RPMI7951 (cell line): Measurements from ENCODE around the gene ANTXRL. TPM values are rescaled to one million over a fixed set of nuclear protein-coding genes. Genes with fewer than 3 reads are reported as not detected.
A peak's percentile ranks its signal among the peaks of the same experiment; 100 is the strongest.
"Not testable (repeated sequence)": the region's sequence is repeated elsewhere in the genome, so short reads cannot be mapped to it uniquely, and the experiment has no call there.

ENCODE experiments used
- DNase-seq: peaks from one replicate; pipeline ENCODE4 v3.0.0-alpha.2; 2012; ENCODE audit warnings: low read depth
- total RNA-seq: library from RNA; depleted of rRNA; stranded (reverse); fragments of >200 nt; shearing (Covaris generic); gene quantifications from 2 replicates; pipeline ENCODE4 v1.2.3, GENCODE V29; 2014

Gene ANTXRL
- total RNA-seq, 1 experiment from 2014 or later = not detected

DNA sequence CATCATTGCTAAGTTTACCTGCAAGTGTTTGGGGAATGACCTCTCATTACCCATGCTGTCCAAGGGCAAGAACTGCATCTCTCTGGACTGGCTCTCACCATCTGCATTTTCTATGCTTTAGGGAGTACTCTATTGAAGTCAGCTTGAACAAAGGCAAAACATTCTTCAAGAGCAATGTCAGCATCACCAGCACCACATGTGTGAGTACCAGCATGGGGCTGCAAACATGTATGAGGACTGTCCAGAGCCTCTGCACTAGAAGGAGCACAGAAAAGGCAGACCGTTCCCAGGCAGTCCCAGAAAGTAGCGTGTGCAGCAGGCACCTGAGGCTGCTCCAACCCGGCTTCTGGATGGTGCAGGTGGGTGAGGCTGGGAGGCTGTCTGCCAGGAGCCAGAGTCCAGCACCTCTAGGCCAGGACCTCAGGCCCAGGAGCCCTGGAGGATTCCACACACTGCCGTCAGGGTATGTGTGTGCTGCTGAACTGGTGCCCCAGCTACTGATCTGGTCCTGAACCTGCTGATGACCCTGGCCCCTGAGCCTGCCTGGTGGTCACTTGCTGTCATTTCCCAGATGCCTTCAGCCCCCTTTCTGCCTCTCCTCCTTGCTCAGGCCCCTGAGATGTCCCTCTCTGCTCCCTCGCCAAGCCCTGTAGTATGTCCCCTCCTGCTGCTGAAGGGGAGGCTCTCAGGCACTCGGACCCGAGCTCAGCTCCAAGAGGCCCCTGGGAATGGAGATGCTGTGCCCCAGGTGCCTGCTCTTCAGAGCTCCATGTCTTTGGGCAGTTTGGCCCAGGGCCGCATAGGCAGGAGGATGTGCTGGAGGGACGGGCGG is 20.7 kb downstream of the ANTXRL start:
- DNase-seq = no peak

DNA sequence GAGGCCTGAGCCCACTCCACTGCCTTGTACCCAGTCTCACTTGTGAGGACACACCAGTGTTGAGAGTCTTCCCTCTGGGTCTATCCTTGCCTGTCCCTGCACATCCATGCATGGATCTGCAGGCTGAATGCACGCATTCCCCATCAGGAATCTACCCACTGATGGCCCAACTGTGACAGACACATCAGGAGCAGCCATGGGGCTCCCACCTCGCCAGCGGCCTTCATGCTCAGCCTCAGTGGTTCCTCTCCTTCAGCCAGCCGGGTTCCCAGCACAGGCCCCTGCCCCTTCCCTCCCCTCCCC is 21.3 kb downstream of the ANTXRL start:
- no peak for DNase-seq

DNA sequence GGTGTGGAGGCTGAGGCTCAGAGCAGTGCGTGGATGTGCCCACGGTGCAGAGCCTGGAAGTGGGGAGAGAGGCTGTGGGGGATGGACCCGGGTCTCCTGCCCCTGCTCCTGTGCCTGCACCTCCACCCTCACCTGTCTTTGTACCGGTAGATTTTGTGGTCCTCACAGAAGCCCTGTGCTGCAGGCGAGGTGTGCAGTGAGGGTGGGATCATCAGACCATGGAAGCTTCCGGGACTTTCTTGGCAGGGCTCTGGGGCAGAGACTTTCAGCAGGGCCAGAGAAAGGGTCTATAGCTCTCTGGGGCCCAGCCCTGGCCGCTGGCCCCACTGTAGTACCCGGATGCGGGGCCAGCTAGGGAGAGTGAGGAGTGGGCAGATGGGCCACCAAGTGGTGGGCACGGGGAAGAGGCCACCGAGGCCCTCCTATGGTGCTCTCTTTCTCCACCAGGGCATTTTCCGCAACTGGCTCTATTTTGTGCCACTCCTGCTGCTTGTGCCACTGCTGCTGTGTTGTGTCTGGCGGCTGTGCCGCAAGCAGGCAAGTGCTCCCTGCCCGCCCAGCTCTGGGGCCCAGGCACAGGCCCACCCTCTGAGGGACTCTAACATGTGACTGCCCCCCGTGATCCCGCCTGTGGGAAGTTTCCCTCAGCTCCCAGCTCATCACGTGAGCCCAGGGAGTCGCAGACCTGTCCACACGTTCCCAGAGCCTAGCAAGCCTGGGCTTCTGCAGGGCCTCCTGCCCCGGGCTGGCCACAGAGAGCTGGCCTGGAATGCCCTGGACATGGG is 22.1 kb downstream of the ANTXRL start:
- DNase-seq = no peak

DNA sequence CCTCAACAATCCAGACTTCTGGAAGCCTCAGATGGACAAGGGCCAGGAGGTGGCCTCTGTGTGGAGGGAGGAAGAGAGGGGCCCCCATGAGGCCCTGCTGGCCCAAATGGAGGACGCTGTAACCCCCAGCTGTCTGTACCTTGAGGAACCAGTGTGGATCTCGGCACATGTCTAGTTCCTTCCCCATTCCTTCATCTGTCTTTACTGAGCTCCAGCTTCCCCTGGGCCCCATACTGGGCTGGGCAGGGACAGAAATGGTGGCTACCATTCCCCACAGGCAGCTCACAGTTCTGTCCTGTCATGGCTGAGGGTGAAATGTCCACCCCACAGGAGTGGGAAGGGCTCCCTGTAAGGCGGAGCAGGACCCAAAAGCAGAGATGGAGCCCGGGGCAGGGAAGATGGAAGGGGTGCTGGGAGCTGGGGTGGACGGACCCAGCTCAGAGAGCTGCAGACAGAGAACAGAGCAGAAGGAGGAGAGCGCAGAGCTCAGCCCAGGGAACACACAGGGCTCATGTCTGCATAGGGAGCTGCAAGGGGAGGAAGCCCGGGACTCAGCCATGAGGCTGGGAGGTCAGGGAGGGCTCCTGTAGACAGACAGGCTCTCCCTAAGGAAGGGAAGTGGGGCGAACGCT is 22.8 kb downstream of the ANTXRL start:
- no peak for DNase-seq

DNA sequence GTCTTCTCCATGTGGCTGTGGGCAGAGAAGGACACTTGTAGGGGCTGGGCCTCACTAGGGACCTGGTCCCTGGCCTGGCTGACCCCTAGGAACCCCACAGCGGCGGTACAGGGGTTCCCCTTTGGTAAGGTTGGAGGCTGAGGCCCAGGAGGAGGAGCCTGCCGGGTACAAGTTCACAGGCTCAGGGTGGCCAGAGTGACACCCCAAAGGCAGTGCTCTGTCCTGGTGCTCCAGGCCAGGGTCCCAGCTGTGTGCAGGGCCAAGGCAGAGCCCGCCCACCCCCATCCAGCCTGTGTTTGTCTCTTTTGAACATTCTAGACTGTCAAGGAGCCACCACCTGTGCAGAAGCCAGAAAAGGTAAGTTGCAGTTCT is 23.3 kb downstream of the ANTXRL start:
- no peak for DNase-seq

DNA sequence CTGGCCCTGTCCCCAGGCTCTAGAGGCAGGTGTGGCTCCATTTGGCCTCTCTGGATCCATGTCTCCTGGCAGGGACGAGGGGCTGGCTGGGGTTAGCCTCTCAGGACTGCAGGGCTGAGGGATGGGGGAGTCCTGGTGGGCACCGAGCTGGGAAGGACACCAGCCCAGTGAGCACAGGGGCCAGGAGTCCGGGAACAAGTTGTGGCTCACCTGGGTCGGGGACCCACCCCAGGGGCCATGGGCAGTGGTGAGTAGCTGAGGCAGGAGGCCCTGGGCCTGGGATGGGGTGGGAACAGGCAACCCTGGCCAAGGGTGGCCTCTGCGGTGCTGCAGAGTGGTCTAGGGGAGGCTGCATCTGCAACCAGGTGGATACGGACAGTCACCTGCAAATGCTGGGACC is 24.1 kb downstream of the ANTXRL start:
- no peak for DNase-seq

DNA sequence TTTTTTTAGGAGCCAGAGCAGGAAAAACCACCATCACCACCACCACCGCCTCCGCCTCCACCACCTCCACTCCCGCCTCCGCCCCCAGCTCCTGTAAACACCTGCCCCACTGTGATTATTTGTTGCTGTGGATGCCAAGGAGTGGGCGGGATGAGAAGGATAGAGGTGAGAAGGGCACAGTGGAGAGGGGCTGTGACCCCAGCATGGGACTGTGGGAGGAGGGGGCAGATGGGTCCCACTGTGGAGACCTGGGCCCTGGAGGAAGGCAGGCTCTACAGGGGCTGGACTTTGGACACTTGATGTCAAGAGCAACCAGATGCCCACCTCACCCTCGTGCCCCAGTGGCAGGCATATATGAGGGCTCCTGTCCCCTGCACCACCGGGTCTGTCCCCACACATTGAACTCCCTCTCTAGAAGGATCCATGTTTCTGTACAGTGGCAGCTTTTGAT is 24.7 kb downstream of the ANTXRL start:
- DNase-seq = no peak

DNA sequence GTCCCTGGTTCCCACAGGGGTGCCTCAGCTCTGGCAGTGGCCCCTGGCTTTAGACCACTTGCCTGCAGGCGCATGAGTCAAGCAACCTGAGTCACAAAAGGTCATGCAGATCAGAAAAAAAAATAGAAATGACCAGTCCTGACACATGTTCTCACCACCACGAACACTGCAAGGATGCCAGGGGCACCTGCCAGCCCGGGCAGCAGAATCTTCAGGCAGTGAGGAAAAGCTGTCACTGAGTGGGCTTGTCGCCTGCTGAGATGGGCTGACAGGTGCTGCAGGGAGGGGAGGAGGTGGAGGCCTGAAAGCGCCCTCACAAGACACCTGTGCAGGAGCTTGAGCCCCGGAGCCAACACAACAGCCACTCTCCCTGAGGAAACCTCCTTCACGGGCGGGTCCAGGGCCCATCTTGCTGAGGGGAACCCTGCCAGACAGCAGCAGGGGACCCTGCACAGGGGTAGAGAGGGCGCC is 25.2 kb downstream of the ANTXRL start:
- peak; percentile 10 for DNase-seq

DNA sequence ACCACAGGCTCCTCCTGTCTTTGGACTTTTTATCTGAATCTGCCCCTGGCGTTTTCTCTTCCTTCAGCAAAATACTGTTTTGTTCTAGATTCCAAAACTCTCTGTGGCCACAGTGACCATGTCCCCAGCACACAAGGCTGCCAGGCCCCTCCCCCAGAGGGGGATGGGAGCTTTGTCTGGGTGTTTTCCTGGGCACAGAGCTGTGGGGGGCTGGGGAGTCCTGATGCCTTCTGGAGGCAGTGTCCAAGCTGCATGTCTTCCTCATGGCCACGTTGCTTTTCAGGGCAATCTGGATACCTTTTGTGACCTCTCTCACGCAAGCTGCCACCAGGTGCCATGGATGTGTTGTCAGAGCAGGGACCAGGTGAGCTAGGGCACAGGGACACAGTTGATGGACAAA is 26.2 kb downstream of the ANTXRL start:
- no peak for DNase-seq

DNA sequence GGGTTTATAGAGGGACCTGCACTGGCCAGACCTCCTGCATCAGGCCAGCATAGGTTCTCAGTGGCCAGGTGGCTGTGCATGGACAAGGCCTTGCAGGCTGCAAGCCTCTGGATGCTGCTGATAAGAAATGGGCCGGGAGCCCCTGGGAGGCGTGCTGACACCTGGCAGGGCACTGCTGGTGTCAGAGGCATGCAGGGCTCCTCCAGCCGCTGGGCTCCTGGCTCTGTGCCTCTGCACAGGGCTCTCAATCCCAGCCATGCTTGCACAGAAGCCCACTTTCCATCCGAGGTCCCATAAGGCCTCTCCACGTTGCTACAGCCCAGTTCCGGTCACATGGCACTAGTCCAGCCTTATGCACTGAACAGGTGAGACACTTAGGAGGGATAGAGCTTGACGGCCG is 27.3 kb downstream of the ANTXRL start:
- no peak for DNase-seq

DNA sequence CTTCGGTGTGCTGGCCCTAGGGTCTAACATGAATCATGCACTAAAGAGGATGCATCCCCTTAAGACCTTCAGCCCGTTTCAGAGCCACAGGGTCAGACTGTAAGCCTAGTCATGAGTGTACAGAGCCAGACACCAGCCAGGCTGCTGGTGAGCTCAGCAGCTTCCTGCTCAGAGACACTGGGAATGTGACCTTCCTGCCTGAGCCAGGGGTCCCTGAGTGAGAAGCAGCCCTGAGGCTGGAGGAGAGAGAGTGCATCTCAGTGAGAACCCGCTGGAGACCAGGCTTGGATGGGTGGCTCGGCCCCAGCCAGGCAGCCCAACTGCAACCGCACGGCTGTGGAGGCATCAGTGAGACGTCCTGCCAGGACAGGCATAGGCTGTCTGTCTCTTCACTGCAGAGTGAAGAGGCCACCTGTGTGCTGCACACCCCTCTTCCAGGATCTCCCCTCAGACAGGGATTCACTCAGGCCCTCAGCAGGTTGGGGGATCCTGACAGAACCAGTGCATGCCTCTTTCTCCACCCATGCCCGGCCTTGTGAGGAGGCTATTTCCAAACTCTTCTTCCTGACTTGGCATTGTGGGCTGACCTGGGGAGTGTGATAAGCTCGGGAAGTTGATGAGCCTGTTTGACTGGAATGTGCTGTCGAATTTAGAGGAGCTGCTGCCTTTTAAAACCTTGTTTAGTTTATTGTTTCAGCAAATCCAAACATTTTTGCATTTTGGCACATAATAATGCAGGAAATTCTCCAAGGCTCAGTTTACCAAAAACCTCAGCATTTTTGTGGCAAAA is 28.5 kb downstream of the ANTXRL start:
- not testable (repeated sequence) for DNase-seq

DNA sequence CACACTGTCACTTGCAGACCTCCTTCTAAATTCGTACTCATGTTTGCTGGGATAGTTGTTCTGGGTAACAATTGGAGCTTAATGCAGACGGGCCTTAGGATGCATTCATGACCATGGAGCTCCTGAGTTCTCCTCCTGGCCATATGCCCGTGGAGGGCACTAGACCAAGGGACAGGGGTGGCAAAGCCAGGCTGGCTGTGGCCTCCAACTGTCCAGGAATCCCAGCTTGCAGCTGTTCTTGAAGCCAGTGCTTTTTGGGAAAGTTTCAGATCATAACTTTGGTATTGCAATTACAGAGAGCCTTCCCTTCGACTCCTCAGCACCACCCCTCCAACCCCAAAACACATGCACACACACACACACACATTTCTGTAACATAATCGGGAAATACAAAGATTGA is 30.6 kb downstream of the ANTXRL start:
- DNase-seq = no peak

DNA sequence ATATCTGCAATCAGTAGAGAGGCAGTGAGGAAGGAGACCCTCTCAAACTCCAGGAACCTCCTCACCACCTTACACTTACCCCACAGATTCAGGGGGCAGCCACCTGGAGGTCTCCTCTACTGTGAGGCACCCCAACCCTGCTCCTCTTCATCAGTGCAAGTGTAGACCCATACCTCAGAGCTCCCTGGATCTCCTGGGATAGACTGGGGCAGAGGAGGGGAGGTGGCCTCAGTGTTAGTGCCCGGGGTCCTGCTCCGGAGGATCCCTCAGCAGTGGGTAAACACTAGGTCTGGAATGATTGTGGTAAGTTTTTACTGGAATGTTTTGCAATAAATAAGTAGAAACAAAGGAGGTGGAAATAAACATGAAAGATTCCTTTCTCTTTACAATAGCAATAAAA is 31.1 kb downstream of the ANTXRL start:
- DNase-seq = no peak

DNA sequence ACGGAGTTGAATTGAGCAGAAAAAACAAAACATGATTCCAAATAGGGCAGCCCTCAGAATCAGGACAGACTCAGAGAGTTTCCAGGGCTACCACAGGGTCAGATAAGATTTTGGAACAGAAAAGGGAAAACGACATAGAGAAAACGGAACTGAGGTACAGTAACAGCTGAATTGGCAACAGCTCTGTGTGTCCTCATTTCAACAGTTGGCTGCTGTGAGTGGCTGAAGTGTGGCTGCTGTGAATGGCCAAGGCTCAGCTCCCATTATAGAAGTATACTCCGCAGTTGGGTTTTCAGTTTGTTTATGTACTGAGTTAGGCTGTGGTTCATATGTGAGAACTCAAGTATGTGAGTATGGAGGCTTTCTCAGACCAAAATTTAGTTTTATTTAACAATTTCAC is 32.0 kb downstream of the ANTXRL start:
- DNase-seq = no peak

DNA sequence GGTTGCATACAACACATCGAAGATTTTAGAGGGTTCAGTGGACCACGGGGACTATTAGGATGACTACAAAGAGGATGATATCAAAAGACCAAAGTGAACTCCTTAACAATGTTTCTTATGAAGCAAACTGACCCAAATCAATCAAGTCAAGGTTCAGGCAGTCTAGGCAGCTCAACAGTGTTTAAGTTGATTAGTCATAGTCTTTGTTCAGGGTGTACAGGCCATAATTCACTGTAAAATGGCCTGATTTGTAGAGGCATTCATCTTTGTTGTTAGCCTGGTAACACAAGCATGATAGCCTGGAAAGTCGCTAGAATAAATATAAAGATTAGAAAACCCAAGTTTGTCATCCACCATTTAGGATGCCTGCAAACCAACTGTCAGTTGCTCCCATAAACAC is 32.6 kb downstream of the ANTXRL start:
- no peak for DNase-seq

DNA sequence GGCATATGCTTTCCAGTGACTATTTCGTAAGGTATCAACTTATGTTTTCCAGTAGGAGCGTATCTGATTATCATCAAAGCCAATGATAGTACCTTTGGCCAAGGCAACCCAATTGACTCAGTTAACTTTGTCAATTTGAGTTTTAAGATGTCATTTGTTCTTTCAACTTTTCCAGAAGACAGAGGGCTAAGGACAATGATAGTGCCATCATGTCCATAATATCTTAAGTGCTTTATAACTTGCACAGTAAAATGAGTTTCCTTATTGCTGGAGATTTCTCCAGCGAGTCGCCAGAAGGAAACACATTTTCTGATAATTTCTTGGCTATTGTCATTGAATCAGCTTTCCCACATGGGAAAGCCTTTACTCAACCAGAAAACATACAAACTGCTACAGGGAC is 35.0 kb downstream of the ANTXRL start:
- no peak for DNase-seq

DNA sequence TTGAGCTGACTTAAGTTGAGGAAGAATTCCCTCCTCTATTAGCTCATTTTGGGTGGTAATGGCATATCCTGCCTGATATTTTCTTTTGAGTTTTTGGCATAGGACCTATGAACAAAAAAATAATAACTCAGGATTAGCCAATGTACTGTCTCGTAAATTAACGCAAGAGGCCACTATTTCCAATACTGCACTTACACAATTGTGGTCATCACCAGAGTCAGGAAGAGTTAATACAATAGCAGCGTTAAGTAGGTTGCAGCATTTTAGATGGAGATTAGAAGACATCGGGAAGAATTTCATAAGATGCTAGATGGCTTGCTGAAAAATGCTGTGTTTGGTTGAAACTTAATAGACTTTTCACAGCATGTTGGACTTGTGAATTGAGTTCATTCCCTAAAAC is 36.4 kb downstream of the ANTXRL start:
- DNase-seq = no peak

DNA sequence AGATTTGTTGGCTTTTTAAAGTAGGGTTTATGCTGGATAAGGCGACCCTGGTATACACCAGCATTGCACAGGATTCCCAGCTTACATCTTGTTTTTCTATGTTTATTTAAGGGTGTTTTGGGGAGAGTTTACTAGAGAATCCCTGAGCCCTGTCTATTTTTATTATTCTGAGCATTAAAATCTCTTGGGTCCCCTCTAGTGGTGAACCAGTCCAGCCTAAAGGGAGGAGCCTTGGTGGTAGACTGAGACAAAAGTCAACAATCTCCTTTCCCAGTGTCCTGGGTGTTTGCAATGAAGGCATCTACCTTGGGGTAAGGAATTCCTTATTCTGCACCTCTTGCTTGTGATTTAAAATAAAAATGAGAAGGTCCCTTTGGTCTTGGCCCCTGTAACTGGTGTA is 38.2 kb downstream of the ANTXRL start:
- DNase-seq = no peak

DNA sequence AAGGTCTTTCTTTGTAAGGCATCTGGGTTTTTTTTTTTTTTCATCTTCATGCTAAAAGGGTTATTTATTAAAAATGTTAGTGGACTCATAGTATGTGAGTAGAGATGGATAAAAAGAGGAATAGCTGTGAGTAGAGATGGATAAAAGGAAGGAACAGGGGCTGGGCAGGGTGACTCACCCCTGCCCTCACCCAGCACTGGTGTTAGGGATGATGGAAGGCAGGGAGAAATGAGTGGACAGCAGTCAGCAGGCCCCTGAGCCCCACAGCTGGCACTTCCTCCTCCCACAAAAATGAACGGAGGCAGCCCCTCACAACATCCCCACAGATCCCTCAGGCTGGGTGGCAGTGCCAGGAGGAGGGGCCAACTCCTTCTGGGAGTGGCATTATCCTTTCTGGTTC is 39.3 kb downstream of the ANTXRL start:
- no peak for DNase-seq

DNA sequence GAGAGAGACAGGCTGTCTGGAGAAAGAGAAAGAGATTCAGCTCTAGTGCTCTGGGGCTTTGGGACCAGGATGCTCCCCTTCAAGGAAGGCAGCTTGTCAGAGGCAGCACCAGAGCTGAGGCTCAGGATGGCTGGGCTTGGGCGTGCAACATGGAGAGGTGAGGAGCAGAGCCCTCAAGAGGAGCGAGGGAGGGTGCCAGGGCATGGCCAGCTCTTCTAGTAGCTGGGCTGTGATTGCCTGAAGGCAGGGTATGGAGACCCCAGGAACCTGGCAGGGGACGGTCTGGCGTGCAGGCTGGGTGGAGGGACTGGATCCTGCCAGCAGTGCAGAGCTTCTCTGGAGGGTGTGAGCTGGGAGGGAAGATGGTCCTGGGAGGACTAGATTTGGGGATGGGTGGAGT is 40.2 kb downstream of the ANTXRL start:
- DNase-seq = no peak

DNA sequence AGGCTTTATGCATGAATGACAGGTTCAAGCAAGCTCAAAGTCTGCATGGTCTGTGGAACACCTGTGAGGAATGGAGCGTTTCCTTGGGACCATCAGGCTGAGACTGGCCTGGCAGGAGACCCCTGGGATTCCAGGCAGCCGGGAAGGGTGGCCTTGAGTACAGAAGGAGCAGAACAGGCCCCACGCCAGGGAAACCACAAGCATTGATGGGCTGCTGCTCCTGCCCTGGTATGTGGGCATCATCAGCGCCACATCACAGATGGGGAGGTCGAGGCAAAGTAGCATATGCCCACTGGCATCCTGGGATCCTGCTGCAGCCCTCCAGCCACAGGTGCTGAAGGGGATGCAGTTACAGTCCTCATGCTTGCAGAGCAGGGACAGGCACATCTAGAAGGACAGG is 40.9 kb downstream of the ANTXRL start:
- DNase-seq = no peak
